Esophagus (tissue), 2 donors: Measurements from ENCODE around the gene PDE6G. TPM values are rescaled to one million over a fixed set of nuclear protein-coding genes. Genes with fewer than 3 reads are reported as not detected.
"Not testable (repeated sequence)": the region's sequence is repeated elsewhere in the genome, so short reads cannot be mapped to it uniquely, and the experiment has no call there.

Experiments
- H3K27ac ChIP-seq, 2 donors: one replicate each; pipeline ENCODE4 v1.5.1; 2013; ENCODE audit warnings: low read depth in 2 of 2, mild to moderate bottlenecking in 2 of 2, inconsistent platforms in 1 of 2, low read length in 1 of 2, moderate library complexity in 1 of 2
- H3K27me3 ChIP-seq, 2 donors: one replicate each; pipeline ENCODE4 v1.6.1; 2013; ENCODE audit warnings: low read length in 2 of 2, control low read depth in 1 of 2, mild to moderate bottlenecking in 1 of 2; ENCODE audit not compliant: insufficient read depth in 2 of 2, control insufficient read depth in 1 of 2
- H3K36me3 ChIP-seq, 2 donors: one replicate each; pipeline ENCODE4 v1.6.1; 2013; ENCODE audit warnings: low read length in 1 of 2; ENCODE audit not compliant: control insufficient read depth in 2 of 2, insufficient read depth in 2 of 2
- H3K4me1 ChIP-seq, 2 donors: one replicate each; pipeline ENCODE4 v1.6.1; 2013; ENCODE audit warnings: low read length in 1 of 2; ENCODE audit not compliant: control insufficient read depth in 2 of 2, insufficient read depth in 2 of 2
- H3K4me3 ChIP-seq, 2 donors: one replicate each; pipeline ENCODE4 v1.5.1; 2013; ENCODE audit warnings: low read length in 2 of 2, mild to moderate bottlenecking in 2 of 2, low read depth in 1 of 2, moderate library complexity in 1 of 2
- H3K9me3 ChIP-seq, 2 donors: one replicate each; pipeline ENCODE4 v1.6.1; 2013; ENCODE audit warnings: mild to moderate bottlenecking in 2 of 2, low read depth in 1 of 2, low read length in 1 of 2, moderate library complexity in 1 of 2; ENCODE audit not compliant: control insufficient read depth in 2 of 2, insufficient read depth in 1 of 2
- WGBS, 2 donors: extraction: QIAGEN DNeasy Blood & Tissue Kit; methylation state at CpG; one replicate each; pipeline ENCODE4 v1.1.7; 2013; 5-methylcytosine and 5-hydroxymethylcytosine counted together
- polyA plus RNA-seq, 2 donors: library from polyadenylated mRNA; stranded (reverse); fragments of 200-250 nt; gene quantifications; one replicate each; pipeline ENCODE4 v1.2.3, GENCODE V29; 2013
- donor health status: healthy with polysubstance abuse.
- donor health status: Bipolar disorder and iron deficiency.

The PDE6G gene
- polyA plus RNA-seq, 2 donors: 0.12 to 0.33 TPM

DNA sequence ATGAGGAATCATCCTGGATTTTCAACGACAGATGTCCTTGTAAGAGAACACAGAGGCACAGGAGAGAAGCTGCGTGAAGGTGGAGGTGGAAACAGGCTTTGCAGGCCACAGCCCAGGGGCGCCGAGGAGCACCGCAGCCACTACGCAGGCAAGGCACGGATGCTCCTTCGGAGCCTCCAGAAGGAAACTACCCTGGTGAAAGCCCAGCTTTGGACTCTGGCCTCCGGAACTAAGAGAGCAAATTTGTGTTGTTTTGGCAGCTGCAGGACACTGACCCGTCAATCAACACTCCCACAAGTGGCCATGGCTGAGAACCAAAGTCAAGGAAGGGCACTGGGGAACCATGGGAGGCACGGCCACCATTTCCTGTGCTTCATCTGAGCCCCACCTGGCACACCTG is 23.8 kb upstream of the PDE6G start:
- peaks cover 0 to 2% of the 10 kb centered on the region in 2 donors for H3K36me3 ChIP-seq
- H3K27me3 ChIP-seq: no peaks in the 10 kb centered on the region
- no peak overlapping the region for H3K4me3 ChIP-seq
- H3K27ac ChIP-seq: no peak overlapping the region
- 83 to 84% methylated on average over 11 of the region's 11 CpGs for WGBS, 2 donors
- peaks cover 0 to 13% of the 10 kb centered on the region in 2 donors for H3K4me1 ChIP-seq
- no peaks in the 10 kb centered on the region for H3K9me3 ChIP-seq

- Histone ChIP-seq H3K36me3 (peaks cover 8 to 21% of the 10 kb centered on the region in 2 donors), H3K27me3 (no peaks in the 10 kb centered on the region), H3K9me3 (no peaks in the 10 kb centered on the region), H3K4me1 (no peaks in the 10 kb centered on the region), H3K27ac (no peak overlapping the region), H3K4me3 (no peak overlapping the region)
- WGBS, 2 donors: 83 to 84% methylated on average over 17 of the region's 17 CpGs
These were observed 20.6 kb upstream of the PDE6G start for GRCh38 chr17:81676906-81677305.

DNA sequence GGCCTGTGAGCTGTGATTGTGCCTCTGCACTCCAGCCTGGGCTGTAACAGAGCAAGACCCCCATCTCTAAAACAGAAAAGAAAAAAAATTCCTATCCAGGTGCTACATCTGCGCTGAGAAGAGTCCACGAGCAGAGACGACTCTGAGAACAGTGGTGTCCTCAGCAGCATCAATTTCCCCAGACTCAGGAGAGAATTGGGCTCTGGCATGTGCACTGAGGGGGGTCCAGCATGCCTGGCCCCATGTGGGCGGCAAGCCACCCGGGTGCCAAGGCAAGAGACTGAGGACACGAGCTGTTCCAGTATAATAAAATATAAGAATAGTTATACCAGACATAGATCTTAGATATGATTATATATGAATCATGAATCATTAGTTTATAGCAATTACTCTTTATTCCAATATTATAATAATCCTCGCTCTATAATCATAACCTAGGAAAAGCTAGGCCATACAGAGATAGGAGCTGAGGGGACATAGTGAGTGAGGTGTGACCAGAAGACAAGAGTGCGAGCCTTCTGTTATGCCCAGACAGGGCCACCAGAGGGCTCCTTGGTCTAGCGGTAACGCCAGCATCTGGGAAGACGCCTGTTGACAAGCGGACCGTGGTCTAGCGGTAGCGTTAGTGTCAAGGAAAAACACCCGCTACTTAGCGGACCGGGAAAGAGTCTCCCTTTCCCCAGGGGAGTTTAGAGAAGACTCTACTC is 19.3 kb upstream of the PDE6G start:
- H3K27me3 ChIP-seq, H3K27ac ChIP-seq, H3K9me3 ChIP-seq, H3K4me3 ChIP-seq, H3K4me1 ChIP-seq: not testable (repeated sequence)
- 42% methylated on average over 18 of the region's 18 CpGs for WGBS, 2 donors
- peaks cover 16 to 30% of the 10 kb centered on the region in 2 donors for H3K36me3 ChIP-seq

DNA sequence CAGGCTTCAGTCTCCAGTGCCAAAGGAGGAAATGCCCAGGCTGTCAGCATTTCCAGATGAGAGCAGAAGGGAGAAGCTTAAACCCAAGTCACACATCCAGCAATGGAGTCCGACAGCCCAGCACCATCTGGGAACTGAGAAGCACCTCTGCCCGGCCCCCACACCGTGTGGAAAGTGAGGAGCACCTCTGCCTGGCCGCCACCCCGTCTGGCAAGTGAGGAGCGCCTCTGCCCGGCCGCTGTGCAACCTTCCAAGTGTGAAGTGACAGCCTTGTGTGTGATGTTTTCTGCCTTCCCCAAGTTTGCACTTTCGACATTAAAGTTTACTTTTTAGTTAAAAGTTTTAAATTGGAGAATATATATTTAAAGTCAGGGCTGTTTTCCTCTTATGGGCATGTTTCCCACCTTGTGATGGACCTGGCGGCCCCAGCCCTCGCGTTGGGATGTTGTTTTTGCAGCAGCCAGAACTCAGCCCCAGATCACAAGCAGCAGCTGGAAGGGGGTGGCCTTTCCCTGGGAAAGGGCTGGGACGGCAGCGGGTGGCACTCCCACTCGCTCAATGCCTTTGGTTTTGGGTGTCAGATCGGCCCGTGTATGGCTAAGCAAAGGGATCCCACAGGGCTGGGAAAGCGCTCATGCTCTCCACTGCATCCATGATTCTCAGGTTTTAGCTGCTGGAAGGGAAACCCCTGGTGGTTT is 17.4 kb upstream of the PDE6G start:
- H3K4me3 ChIP-seq: no peak overlapping the region
- WGBS, 2 donors: 75 to 80% methylated on average over 18 of the region's 18 CpGs
- H3K9me3 ChIP-seq: no peaks in the 10 kb centered on the region
- H3K4me1 ChIP-seq: no peaks in the 10 kb centered on the region
- H3K27me3 ChIP-seq: no peaks in the 10 kb centered on the region
- peaks cover 24 to 43% of the 10 kb centered on the region in 2 donors for H3K36me3 ChIP-seq
- no peak overlapping the region for H3K27ac ChIP-seq

GRCh38 chr17:81672954-81673353 is 16.6 kb upstream of the PDE6G start:
- peaks cover 24 to 43% of the 10 kb centered on the region in 2 donors for H3K36me3 ChIP-seq

DNA sequence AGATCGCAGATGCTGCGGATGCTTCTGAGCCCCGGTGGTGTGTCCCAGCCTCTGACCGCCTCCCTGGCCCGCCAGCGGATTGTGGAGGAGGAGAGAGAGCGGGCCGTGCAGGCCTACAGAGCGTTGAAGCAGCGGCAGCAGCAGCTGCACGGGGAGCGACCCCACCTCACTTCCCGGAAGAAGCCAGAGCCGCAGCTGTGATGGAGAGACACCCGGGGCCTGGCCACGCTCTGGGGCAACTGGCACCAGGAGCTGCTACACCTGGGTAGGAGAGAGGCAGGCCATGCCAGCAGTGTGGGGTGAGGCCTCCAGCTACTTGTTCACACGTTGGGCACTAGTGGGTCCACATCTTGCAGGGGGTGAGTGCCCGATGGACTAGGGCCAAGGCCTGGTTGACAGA is 16.2 kb upstream of the PDE6G start:
- H3K36me3 ChIP-seq: peaks cover 24 to 43% of the 10 kb centered on the region in 2 donors
- no peak overlapping the region for H3K4me3 ChIP-seq
- H3K27ac ChIP-seq: no peak overlapping the region
- H3K27me3 ChIP-seq: no peaks in the 10 kb centered on the region
- H3K4me1 ChIP-seq: peaks cover 0 to 3% of the 10 kb centered on the region in 2 donors
- WGBS, 2 donors: 78 to 82% methylated on average over 18 of the region's 18 CpGs
- no peaks in the 10 kb centered on the region for H3K9me3 ChIP-seq

More at GRCh38 chr17:81672954-81673353, 16.6 kb upstream of the PDE6G start:
- Histone ChIP-seq H3K9me3 (no peaks in the 10 kb centered on the region), H3K4me3 (no peak overlapping the region), H3K27me3 (no peaks in the 10 kb centered on the region), H3K4me1 (peaks cover 0 to 3% of the 10 kb centered on the region in 2 donors), H3K27ac (no peak overlapping the region)
- WGBS, 2 donors: 89 to 92% methylated on average over 16 of the region's 16 CpGs

- Histone ChIP-seq H3K27ac (peak overlapping the region; percentile 50 to 76), H3K9me3 (no peaks in the 10 kb centered on the region), H3K4me1 (peaks cover 6 to 10% of the 10 kb centered on the region in 2 donors), H3K4me3 (peak overlapping the region in 1 of 2 donors; percentile 12), H3K27me3 (no peaks in the 10 kb centered on the region), H3K36me3 (peaks cover 20 to 34% of the 10 kb centered on the region in 2 donors)
- WGBS, 2 donors: 58 to 66% methylated on average over 18 of the region's 18 CpGs
These were observed 11.4 kb upstream of the PDE6G start for GRCh38 chr17:81667754-81668153.

DNA sequence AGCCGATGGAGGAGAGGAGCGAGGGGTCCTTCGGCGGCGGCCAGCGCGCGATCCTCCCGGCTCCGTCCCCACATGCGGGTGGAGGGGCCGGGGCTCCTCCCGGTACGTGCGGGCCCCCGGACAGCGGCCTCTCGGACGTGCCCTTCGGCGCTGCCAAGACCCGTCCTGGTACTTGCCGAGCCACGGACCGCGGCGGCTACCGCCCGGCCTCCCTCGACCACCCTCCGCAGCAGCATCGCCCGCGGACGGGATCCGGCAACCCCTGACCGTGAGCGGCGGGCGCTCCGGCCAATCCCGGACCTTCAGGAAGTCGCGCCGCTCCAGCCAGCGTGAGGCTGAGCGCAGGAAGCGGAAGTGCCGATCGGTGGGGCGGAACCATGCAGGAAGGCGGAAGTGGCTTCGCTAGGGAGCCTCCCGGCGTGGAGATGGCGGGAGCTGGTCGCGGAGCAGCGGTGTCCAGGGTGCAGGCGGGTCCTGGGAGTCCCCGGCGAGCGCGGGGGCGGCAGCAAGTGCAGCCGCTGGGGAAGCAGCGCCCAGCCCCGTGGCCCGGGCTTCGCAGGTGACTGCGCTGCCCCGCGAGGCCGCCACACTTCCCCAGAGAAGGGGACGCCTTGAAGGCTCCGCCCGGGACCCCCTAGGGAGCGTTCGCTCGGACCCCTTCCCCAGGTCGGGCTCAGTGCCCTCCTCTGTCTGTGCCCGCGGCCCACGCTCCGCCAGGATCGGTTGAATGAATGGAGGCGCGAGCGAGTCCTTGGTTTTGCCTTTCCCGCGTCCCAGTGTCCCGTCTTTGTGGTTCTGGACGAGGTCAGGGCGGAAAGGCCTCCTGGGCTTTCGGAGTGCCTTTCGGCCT is 10.2 kb upstream of the PDE6G start, which contains the start of the genes CCDC137 and OXLD1:
TSS of gene CCDC137 (plus strand) at position 396 of the 850 bp plus-strand sequence. CDS start at position 426, 30 bp downstream.
TSS of gene OXLD1 (minus strand) at position 264 of the 850 bp plus-strand sequence. CDS start at position 236, 28 bp downstream.
- WGBS, 2 donors: 0 to 1% methylated on average over 82 to 96 of the region's 96 CpGs
- no peaks in the 10 kb centered on the region for H3K27me3 ChIP-seq

DNA sequence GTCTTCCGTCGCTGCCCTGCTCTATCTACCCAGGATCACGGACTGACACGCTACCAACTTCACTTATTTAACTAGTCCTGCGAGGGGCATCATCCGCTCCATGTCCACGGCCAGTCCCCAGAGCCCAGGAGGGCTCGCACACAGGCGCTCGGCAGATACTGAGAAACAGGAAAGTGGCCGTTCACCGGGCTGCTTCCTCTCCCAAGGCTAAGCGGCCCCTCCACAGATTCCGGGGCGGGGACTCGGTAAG is 9.7 kb upstream of the PDE6G start:
- Histone ChIP-seq H3K27me3 (no peaks in the 10 kb centered on the region), H3K27ac (peak overlapping the region; percentile 89 to 93), H3K36me3 (peaks cover 8 to 17% of the 10 kb centered on the region in 2 donors), H3K4me1 (peaks cover 6 to 10% of the 10 kb centered on the region in 2 donors), H3K4me3 (peak overlapping the region; percentile 90 to 94), H3K9me3 (no peaks in the 10 kb centered on the region)
- WGBS, 2 donors: 0 to 1% methylated on average over 16 of the region's 16 CpGs

More for the DNA sequence above, 10.2 kb upstream of the PDE6G start, which contains the start of the genes CCDC137 and OXLD1:
- Histone ChIP-seq H3K9me3 (no peaks in the 10 kb centered on the region), H3K4me1 (peaks cover 6 to 10% of the 10 kb centered on the region in 2 donors), H3K27ac (peak within 1 kb of the TSS; percentile 89 to 96), H3K36me3 (peaks cover 14 to 22% of the 10 kb centered on the region in 2 donors), H3K4me3 (peak within 1 kb of the TSS; percentile 90 to 94)
